OCI-LY1 (cell line): Measurements from ENCODE around the gene SRSF2.

Experiments used
- EZH2 ChIP-seq: fragments of 200-600 bp; sonication (generic), shearing (Covaris generic); IDR thresholded peaks from 2 replicates; pipeline ENCODE4 v1.8.0; 2017; ENCODE audit warnings: borderline replicate concordance, mixed run types, mild to moderate bottlenecking, antibody characterized with exemption, low read length, moderate library complexity, mixed read lengths
- TF ChIP-seq, protein P1 (sequence below): fragments of 200-600 bp; sonication (generic), shearing (Covaris generic); IDR thresholded peaks from 2 replicates; pipeline ENCODE4 v1.5.1; 2017; ENCODE audit warnings: mild to moderate bottlenecking, antibody characterized with exemption, low read length, moderate library complexity, mixed read lengths

DNA sequence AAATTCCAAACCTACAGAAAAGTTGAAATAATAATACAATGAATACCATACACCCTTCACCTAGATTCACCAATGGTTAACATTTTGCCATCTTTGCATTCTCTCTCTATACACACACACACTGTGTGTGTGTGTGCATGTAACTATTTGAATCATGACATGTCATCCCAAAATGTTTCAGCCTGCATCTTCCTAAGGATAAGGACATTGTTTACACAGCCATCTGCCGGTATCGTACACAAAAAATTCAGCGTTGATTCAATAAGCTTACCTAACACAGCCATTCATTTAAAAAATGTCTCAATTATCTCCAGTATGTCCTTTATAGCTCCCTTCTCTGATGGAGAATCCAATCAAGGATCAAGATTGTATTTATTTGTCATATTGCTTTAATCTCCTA is 30.3 kb downstream of the SRSF2 start:
- TF ChIP-seq, protein P1, sequence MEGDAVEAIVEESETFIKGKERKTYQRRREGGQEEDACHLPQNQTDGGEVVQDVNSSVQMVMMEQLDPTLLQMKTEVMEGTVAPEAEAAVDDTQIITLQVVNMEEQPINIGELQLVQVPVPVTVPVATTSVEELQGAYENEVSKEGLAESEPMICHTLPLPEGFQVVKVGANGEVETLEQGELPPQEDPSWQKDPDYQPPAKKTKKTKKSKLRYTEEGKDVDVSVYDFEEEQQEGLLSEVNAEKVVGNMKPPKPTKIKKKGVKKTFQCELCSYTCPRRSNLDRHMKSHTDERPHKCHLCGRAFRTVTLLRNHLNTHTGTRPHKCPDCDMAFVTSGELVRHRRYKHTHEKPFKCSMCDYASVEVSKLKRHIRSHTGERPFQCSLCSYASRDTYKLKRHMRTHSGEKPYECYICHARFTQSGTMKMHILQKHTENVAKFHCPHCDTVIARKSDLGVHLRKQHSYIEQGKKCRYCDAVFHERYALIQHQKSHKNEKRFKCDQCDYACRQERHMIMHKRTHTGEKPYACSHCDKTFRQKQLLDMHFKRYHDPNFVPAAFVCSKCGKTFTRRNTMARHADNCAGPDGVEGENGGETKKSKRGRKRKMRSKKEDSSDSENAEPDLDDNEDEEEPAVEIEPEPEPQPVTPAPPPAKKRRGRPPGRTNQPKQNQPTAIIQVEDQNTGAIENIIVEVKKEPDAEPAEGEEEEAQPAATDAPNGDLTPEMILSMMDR = no peak
- no peak for TF ChIP-seq EZH2
